HEK293T (cell line): ENCODE data around the gene SHFL.

Experiments
- CTCF ChIA-PET: fragments of 350-600 bp; formaldehyde crosslinking; extraction: SDS; loops from one replicate; lab custom pipeline; 2021; ENCODE audit warnings: antibody characterized with exemption, inconsistent platforms; lab: Yijun Ruan, JAX
- POLR2A ChIA-PET: fragments of 350-600 bp; formaldehyde crosslinking; extraction: SDS; loops from one replicate; lab custom pipeline; 2020; ENCODE audit warnings: antibody characterized with exemption, inconsistent platforms; lab: Yijun Ruan, JAX
- DNase-seq: peaks from one replicate; pipeline ENCODE4 v3.0.0; 2012; ENCODE audit warnings: mixed read lengths; ENCODE audit errors: extremely low spot score
- ARNT ChIP-seq: fragments of 450-650 bp; IDR thresholded peaks from 2 replicates; pipeline ENCODE4 v1.6.1; 2017; ENCODE audit warnings: mild to moderate bottlenecking
- BHLHE40 ChIP-seq: fragments of 450-650 bp; IDR thresholded peaks from 2 replicates; pipeline ENCODE4 v1.6.1; 2016; ENCODE audit warnings: mild to moderate bottlenecking, moderate library complexity, borderline replicate concordance
- CTBP1 ChIP-seq: fragments of 450-650 bp; IDR thresholded peaks from 2 replicates; pipeline ENCODE4 v1.6.1; 2016; ENCODE audit warnings: borderline replicate concordance
- ELF4 ChIP-seq: fragments of 450-650 bp; IDR thresholded peaks from 2 replicates; pipeline ENCODE4 v1.6.1; 2017; ENCODE audit warnings: antibody characterized with exemption
- FOXA1 ChIP-seq: fragments of 450-650 bp; IDR thresholded peaks from 2 replicates; pipeline ENCODE4 v1.6.1; 2016; ENCODE audit warnings: mild to moderate bottlenecking
- FOXK2 ChIP-seq: fragments of 450-650 bp; IDR thresholded peaks from 2 replicates; pipeline ENCODE4 v1.6.1; 2016; ENCODE audit warnings: mild to moderate bottlenecking
- FOXM1 ChIP-seq: fragments of 450-650 bp; IDR thresholded peaks from 2 replicates; pipeline ENCODE4 v1.6.1; 2017; ENCODE audit warnings: mild to moderate bottlenecking, borderline replicate concordance
- HDGF ChIP-seq: fragments of 450-650 bp; IDR thresholded peaks from 2 replicates; pipeline ENCODE4 v1.6.1; 2017; ENCODE audit warnings: antibody characterized with exemption, borderline replicate concordance
- L3MBTL2 ChIP-seq: fragments of 450-650 bp; conservative IDR thresholded peaks from 2 replicates; pipeline ENCODE4 v1.6.1; 2016; ENCODE audit warnings: mild to moderate bottlenecking
- LEF1 ChIP-seq: fragments of 450-650 bp; IDR thresholded peaks from 2 replicates; pipeline ENCODE4 v1.6.1; 2017; ENCODE audit warnings: mild to moderate bottlenecking, borderline replicate concordance
- NFRKB ChIP-seq: fragments of 450-650 bp; IDR thresholded peaks from 2 replicates; pipeline ENCODE4 v1.6.1; 2016; ENCODE audit warnings: mild to moderate bottlenecking, moderate library complexity
- SP1 ChIP-seq: fragments of 450-650 bp; IDR thresholded peaks from 2 replicates; pipeline ENCODE4 v1.6.1; 2017
- SUZ12 ChIP-seq: fragments of 450-650 bp; IDR thresholded peaks from 2 replicates; pipeline ENCODE4 v1.6.1; 2016; ENCODE audit warnings: mild to moderate bottlenecking
- TARDBP ChIP-seq: fragments of 450-650 bp; IDR thresholded peaks from 2 replicates; pipeline ENCODE4 v1.6.1; 2016
- ZNF384 ChIP-seq: fragments of 450-650 bp; IDR thresholded peaks from 2 replicates; pipeline ENCODE4 v1.6.1; 2016
- TF ChIP-seq, protein P1 (sequence below): fragments of 450-650 bp; IDR thresholded peaks from 2 replicates; pipeline ENCODE4 v1.6.1; 2016

SHFL gene

GRCh38 chr19:10137751-10138682 is 51.9 kb downstream of the SHFL start:
- DNase-seq, result no peak
- POLR2A ChIA-PET, result no interaction called here
- TF ChIP-seq BHLHE40 (no peak), LEF1 (no peak), HDGF (no peak), L3MBTL2 (no peak), ZNF384 (no peak), SUZ12 (no peak), ELF4 (no peak), TARDBP (no peak), FOXM1 (no peak)
- TF ChIP-seq, protein P1, sequence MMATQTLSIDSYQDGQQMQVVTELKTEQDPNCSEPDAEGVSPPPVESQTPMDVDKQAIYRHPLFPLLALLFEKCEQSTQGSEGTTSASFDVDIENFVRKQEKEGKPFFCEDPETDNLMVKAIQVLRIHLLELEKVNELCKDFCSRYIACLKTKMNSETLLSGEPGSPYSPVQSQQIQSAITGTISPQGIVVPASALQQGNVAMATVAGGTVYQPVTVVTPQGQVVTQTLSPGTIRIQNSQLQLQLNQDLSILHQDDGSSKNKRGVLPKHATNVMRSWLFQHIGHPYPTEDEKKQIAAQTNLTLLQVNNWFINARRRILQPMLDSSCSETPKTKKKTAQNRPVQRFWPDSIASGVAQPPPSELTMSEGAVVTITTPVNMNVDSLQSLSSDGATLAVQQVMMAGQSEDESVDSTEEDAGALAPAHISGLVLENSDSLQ, result no peak
- CTCF ChIA-PET, result interaction anchor here (0.7 kb wide), 1 partner anchor 18 kb away, joined by 3 read pairs; no protein-coding TSS in a partner anchor

- DNase-seq, result no peak
- ChIA-PET POLR2A (no interaction called here), CTCF (no interaction called here)
- no peak for TF ChIP-seq ZNF384
- TF ChIP-seq BHLHE40, result no peak
- no peak for TF ChIP-seq NFRKB
- TF ChIP-seq HDGF, result no peak
- TF ChIP-seq TARDBP, result no peak
- TF ChIP-seq FOXA1, result no peak
- TF ChIP-seq ELF4, result no peak
- no peak for TF ChIP-seq SUZ12
- TF ChIP-seq FOXK2, result no peak
- TF ChIP-seq, protein P1, result no peak
- TF ChIP-seq FOXM1, result no peak
- TF ChIP-seq SP1, result no peak
- no peak for TF ChIP-seq LEF1
Observed at GRCh38 chr19:10138879-10139795, 53.0 kb downstream of the SHFL start.

DNA sequence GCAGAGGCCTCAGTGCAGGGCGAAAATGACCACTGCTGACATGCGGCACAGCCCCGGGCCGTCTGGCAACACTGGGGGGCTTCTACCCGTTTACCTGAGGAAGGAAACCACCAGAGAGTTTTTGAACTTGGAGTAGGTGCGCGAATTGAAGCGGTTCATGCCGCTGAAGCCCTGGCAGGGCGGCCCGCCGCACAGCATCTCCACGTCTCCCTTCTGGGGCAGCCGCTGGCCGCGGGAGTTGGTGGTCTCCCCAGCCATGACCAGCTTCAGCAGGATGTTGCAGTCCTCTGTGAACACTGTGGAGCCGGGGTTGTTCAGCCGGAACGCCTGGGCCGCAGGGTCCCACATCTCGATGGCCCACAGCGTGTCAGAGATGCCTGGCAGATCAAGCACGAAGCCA is 53.8 kb downstream of the SHFL start:
- TF ChIP-seq CTBP1 (no peak), SUZ12 (no peak), FOXA1 (no peak), TARDBP (no peak), FOXM1 (no peak), HDGF (no peak), ZNF384 (no peak), NFRKB (no peak), FOXK2 (no peak), L3MBTL2 (no peak), LEF1 (no peak), BHLHE40 (no peak), ELF4 (no peak), SP1 (no peak), ARNT (no peak)
- TF ChIP-seq, protein P1, result no peak
- DNase-seq, result no peak
- POLR2A ChIA-PET, result no interaction called here
- CTCF ChIA-PET, result no interaction called here

GRCh38 chr19:10141479-10141878 is 55.4 kb downstream of the SHFL start:
- ChIA-PET POLR2A (no interaction called here), CTCF (no interaction called here)
- TF ChIP-seq NFRKB, result no peak
- no peak for TF ChIP-seq ZNF384
- TF ChIP-seq L3MBTL2, result no peak
- DNase-seq, result no peak

DNA sequence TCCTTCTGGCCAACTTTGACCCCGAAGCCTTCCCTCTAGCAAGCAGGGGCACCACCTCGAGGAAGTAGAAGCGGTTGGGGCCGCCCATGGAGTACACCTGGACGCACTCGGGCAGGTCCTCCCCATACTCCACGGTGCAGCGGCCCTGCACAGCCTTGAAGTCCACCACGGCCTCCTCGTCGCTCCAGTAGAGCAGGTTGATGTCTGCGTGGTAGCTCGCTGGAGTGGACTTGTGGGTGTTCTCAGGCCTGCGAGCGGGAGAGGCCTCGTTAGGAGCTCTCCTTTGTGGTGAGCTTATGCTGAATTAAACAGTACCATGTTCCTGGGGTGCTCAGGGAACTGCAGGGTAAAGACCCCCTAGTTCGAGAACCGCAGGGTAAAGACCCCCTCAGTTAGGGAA is 55.9 kb downstream of the SHFL start:
- CTCF ChIA-PET, result no interaction called here
- POLR2A ChIA-PET, result no interaction called here
- no peak for TF ChIP-seq HDGF
- no peak for TF ChIP-seq ARNT
- no peak for TF ChIP-seq SP1
- TF ChIP-seq CTBP1, result no peak
- TF ChIP-seq NFRKB, result no peak
- no peak for TF ChIP-seq FOXA1
- no peak for TF ChIP-seq ZNF384
- no peak for TF ChIP-seq LEF1
- TF ChIP-seq BHLHE40, result no peak
- TF ChIP-seq, protein P1, result no peak
- TF ChIP-seq TARDBP, result no peak
- TF ChIP-seq L3MBTL2, result no peak
- no peak for TF ChIP-seq ELF4
- TF ChIP-seq FOXM1, result no peak
- TF ChIP-seq SUZ12, result no peak
- TF ChIP-seq FOXK2, result no peak
- no peak for DNase-seq
